Muscle of arm (tissue), 12 donors: ENCODE results near the gene MMP25. TPM values are rescaled to one million over a fixed set of nuclear protein-coding genes. Genes with fewer than 3 reads are reported as not detected.
A peak's percentile ranks its signal among the peaks of the same experiment; 100 is the strongest.

ENCODE experiments used
- DNase-seq: peaks from one replicate; pipeline ENCODE4 v3.0.0-alpha.2; 2013
- polyA plus RNA-seq, 12 donors: library from polyadenylated mRNA; unstranded; fragments of 120-200 nt; gene quantifications; one replicate each; pipeline ENCODE4 v1.2.1, GENCODE V29; 2013; ENCODE audit not compliant: insufficient read length in 12 of 12

MMP25 gene
- polyA plus RNA-seq, 12 donors, result 1.1 to 5.9 (median 2.0) TPM; not detected in 2

DNA sequence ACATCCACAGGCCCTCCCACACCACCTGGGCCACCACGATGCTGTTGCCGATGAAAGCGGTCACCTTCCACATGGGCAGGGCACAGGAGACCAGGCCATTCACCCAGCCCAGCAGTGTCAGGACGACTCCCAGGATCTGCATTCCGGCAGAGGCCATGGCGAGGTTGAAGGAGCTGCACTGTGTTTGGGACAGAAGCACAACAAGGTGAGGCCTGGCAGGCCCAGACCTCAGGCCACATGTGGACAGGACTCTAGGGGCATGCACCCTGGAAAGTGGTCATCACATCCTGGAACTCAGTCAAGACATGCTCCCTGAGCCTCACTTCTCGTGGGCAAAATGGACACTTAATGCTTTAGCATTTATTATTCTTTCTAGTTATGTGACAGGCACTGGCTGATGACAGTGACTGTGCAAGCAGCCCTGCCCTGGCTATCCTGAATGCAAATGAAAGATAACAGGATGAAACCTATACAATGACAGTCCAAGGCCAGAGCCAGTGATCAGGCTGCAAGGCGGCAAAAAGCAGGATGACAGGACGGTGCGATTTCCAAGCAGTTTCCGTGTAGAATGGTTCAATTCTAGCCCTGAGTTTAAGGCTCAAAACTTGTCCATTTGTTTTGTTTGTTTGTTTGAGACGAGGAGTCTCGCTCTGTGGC lies 30.4 kb upstream of the MMP25 start:
- DNase-seq, result no peak

DNA sequence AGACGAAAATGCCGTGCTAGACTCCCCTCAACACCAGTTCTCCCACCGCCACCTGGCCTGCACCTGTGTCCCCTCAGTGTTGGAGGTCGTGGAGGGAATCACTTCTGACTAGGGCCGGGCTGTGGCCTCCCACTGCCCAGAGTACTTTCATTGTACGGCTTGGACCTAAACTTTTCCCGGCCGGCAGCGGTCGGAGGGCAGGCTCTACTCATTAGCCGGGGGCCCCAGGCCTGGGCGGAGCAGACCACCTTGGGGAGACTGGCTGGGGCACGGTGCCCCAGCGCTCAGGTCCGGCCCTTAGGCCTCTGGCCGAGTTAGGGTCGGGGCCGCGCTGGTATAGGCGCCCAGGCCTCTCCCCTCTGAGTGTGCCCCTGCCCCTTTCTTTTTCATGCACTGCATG lies 29.0 kb upstream of the MMP25 start:
- no peak for DNase-seq

DNA sequence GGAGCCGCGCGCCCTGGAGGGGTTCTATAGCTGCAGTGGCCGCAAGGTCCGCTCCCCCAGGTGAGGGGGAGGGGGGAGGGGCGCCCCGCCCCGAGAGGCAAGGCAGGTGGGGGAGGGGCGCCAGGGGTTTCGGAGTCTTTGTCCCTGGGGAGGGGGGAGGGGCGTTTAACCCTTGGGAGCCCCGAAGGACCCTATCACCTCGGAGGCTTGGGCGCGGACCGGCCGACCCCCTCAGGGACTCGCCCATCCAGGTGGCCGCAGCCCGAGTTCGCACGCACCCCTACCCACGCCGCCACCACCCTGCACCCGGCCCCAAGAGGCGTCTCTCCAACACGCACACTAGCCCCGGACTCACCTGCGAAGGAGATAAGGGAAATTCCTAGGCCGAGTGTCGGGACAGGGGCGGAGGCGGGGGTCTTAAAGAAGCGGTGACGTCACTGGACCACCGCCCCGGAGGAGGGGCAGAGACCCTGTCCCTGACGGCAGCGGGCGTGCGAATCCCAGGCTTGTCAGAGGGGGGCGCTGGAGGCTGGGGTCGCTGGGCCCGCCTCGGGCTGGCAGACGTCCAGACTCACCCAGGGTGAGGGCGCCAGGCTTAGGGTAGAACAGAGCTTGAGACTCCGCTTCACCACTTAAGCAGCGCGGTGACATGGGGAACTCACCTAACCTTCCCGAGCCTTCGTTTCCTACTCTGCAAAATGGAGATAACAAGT lies 28.4 kb upstream of the MMP25 start, which contains the start of gene CLDN6:
Gene CLDN6, minus strand, starts transcription at position 390 of the 713 bp plus-strand sequence. CDS start 2,162 bp downstream, outside the sequence.
- DNase-seq, result no peak

DNA sequence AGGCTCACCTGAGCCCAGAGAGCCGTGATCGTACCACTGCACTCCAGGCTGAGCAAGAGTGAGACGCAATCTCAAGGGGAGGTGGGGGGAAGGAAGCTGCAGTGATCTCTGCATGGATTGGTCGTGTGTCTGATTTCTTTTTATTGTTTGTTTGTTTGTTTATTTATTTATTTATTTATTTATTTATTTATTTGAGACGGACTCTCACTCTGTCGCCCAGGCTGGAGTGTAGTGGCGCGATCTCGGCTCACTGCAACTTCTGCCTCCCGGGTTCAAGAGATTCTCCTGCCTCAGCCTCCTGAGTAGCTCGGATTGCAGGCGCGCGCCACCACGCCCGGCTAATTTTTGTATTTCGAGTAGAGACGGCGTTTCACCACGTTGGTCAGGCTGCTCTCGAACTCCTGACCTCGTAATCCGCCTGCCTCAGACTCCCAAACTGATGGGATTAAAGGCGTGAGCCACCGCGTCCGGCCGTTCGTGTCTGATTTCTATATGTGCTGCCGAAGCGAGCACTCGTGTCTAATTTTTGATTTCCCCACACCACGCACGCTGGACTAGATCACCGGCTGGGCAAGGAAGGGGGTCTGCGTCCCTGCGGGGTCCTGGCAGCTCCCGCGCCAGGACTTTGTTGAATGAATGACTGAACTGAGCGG lies 26.6 kb upstream of the MMP25 start:
- DNase-seq, result no peak

DNA sequence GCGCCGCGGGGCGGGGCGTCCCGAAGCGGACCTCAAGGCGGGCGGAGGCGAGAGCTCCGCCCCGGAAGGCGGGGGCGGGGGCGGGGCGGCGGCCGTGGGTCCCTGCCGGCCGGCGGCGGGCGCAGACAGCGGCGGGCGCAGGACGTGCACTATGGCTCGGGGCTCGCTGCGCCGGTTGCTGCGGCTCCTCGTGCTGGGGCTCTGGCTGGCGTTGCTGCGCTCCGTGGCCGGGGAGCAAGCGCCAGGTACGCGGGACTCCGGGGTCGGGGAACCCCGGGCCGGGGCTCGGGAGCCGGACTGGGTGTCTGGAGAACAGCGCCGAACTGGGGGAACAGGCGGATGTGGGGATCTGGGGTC lies 26.1 kb upstream of the MMP25 start, which contains the start of gene TNFRSF12A:
Gene TNFRSF12A, plus strand, starts transcription at position 122 of the 357 bp plus-strand sequence. Its CDS starts 30 bp downstream, at position 152.
- peak; percentile 58 for DNase-seq

DNA sequence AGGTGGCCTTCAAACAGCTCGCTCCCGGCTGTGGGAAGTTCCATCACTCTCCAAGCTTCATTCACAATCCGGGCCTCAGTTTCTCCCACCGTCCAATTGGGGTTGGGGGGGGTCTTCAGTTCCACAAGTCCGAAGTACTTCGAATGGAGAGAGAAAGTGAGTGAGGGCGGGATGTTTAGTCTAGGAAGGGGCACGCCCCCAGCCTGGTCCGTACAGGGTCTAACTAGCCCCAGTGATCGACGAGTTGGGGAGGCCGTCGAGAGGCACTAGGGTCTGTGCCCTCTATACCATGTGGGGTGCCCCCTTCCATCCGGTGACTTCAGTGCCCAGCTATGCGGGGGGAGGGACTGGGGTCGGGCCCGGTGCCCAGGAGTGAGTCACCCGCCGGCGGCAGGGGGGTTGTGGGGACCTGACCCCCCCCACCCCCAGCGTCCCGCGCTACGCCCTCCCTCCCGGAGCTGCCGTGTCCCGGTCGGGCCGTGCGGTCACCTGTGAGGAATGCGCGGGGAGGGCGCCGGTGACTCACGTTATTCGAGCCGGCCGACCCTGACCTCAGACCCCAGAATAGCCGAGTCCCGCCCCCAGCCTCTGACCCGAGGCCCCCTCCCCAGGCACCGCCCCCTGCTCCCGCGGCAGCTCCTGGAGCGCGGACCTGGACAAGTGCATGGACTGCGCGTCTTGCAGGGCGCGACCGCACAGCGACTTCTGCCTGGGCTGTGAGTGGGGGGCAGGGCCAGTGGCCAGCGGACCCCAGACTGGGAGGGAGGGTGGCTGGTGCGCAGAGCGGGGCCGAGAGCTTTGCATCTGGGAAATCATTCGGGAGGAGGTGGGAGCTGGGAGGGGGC lies 25.5 kb upstream of the MMP25 start:
- DNase-seq, result peak; percentile 47

DNA sequence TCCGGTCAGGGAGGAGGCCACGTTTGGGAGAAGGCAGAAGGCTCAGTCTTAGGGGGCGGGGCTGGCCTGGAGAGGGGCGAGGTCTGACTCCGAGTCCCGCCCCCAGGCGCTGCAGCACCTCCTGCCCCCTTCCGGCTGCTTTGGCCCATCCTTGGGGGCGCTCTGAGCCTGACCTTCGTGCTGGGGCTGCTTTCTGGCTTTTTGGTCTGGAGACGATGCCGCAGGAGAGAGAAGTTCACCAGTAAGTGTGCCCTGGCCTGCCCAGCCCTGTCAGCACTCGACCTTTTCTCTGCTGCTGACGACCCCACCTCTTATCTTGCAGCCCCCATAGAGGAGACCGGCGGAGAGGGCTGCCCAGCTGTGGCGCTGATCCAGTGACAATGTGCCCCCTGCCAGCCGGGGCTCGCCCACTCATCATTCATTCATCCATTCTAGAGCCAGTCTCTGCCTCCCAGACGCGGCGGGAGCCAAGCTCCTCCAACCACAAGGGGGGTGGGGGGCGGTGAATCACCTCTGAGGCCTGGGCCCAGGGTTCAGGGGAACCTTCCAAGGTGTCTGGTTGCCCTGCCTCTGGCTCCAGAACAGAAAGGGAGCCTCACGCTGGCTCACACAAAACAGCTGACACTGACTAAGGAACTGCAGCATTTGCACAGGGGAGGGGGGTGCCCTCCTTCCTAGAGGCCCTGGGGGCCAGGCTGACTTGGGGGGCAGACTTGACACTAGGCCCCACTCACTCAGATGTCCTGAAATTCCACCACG lies 24.7 kb upstream of the MMP25 start:
- DNase-seq, result peak; percentile 74

DNA sequence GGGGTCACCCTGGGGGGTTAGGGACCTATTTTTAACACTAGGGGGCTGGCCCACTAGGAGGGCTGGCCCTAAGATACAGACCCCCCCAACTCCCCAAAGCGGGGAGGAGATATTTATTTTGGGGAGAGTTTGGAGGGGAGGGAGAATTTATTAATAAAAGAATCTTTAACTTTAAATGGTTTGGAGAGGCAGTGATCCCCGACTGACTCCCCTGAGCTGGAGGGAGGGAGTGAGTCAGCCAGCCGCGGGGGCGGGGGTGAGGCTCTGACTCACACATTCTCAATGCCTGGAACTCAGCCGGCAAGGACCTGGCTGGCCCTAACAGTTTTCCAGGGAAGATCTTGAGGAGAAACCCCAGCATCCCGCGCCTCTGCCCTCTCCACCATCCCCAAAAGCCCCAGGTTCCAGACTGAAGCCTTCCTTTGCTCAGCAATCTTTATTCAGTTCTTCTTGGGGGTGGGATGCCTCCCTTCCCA lies 24.1 kb upstream of the MMP25 start:
- DNase-seq, result peak; percentile 91

DNA sequence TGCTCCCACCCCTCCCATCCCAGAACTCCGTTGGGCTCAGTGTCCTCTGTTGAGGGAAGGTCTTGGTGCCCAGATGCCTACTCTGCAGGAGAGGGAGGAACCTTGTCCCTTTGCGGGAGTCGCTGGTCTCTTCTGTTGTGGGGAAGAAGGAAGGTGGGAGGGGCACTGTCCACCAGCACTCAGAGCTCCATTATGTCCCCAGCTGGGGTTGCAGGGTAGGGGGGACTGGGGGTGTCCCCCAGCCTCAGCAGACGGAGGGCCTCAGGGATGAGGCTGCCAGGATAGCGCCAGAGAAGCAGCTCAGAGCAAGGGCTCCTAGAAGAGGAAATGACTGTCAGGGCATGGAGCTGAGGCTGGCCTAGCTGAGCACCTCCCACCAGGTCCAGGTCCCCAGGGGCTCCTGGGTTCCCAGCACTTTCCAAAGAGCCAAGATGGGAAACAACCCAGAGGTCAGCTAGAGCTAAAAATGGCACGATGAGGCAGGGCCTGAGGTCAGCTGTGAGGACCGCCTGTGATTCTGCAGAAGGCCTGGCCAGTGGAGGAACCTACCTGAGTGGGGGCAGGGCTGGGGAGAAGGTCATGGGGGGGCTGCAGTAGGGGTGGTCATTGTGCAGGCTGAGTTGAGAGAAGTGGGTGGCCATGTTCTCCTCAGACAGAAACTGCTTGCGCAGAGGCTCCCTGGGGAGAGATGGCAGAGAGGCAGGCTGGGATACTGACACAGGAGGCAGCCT lies 23.5 kb upstream of the MMP25 start:
- DNase-seq, result no peak

DNA sequence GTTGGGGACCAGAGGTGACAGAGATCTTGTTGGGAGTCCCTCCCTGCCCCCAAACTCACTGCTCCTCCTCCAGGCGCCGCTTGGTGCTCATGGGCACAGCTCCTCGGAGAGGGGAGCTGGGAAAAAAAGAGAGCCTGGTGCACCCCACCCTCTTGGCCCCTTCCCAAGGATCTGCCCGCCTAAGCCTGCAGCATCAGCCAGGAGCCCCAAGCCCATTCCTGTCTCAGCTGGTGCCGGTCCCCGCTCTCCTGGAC lies 23.0 kb upstream of the MMP25 start:
- no peak for DNase-seq

DNA sequence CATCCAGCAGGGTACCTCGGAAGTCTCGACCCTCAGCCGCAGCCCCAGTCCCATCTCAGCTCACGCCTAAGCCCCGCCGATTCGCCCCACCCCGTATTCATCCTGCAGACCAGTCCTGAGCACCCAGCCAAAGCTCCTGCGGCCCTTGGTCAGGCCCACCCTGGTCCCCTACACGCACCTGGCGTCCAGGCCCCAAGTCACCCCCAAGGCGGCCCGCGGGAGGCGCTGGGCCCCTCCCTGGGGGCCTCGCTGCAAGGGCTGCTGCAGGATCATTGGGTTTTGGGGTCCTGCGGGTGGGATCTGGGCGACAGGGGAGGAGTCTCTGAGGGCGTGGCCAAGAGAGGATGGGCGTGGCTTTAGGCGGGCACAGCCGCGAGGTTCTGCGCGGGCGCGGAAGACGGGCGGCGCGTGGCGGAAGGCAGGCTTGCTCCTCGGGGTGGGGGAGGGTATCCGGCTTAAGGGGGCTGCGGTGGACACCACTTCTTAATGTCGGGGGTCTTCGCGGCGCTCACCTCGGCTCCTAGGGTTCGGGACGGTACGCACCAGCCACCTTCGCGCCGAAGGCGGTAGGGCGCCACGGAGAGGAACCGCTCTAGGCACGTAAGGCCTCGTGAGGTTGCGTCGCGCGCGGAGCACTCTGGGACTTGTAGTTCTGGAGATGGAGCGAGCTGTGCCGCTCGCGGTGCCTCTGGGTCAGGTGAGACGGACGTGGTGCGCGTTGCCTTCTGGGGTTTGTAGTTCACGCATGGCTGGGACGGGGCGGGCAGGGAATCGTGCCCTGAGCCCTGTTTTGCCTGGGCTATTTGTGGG lies 22.5 kb upstream of the MMP25 start, which contains the start of the genes HCFC1R1 and THOC6:
Gene HCFC1R1, minus strand, starts transcription at position 274 of the 810 bp plus-strand sequence. Its CDS starts 1 bp downstream, at position 273.
Gene THOC6, plus strand, starts transcription at position 367 of the 810 bp plus-strand sequence. Its CDS starts 292 bp downstream, at position 659.
- peak; percentile 97 for DNase-seq

DNA sequence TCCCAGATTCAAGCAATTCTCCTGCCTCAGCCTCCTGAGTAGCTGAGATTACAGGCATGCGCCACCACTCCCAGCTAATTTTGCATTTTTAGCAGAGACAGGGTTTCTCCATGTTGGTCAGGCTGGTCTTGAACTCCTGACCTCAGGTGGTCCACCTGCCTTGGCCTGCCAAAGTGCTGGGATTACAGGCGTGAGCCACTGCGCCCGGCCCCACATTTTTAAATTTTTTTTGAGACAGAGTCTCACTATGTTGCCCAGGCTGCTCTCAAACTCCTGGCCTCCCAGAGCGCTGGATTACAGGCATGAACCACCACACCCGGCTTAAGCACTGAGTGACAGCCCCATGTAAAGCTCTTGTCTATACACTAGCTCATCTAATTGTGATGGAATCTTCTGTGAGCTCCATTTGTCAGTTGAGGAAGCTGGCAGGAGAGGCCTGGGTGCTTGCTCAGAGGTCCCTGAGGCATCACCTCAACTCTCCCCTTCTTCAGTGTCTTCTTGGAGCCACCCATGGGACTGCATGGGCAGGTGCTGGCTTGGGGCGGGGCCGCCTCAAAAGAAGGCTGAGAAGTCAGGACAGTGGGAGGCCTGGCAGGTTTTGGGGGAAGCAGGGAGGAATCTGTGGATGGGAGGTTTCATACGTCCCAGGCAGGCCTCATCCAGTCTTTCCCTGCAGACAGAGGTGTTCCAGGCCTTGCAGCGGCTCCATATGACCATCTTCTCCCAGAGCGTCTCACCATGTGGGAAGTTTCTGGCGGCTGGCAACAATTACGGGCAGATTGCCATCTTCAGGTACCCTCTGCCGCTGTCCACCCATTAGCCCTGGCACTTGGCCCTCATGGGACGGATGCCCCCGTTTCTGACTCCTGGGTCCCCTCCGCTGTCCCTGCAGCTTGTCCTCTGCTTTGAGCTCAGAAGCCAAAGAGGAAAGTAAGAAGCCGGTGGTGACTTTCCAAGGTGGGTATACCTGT lies 21.0 kb upstream of the MMP25 start:
- DNase-seq, result no peak

DNA sequence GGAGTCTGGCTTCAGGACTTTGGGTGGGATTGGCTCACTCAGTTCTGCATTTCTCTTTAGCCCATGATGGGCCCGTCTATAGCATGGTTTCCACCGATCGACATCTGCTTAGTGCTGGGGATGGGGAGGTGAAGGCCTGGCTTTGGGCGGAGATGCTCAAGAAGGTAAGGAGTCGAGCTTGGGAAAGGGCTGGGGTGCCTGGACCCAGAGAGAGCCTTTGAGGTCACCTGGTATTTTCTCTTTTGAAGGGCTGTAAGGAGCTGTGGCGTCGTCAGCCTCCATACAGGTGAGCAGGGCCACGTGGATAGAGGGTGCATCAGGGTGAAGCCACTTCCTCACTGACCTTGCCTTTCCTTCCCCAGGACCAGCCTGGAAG lies 20.4 kb upstream of the MMP25 start:
- DNase-seq, result no peak

DNA sequence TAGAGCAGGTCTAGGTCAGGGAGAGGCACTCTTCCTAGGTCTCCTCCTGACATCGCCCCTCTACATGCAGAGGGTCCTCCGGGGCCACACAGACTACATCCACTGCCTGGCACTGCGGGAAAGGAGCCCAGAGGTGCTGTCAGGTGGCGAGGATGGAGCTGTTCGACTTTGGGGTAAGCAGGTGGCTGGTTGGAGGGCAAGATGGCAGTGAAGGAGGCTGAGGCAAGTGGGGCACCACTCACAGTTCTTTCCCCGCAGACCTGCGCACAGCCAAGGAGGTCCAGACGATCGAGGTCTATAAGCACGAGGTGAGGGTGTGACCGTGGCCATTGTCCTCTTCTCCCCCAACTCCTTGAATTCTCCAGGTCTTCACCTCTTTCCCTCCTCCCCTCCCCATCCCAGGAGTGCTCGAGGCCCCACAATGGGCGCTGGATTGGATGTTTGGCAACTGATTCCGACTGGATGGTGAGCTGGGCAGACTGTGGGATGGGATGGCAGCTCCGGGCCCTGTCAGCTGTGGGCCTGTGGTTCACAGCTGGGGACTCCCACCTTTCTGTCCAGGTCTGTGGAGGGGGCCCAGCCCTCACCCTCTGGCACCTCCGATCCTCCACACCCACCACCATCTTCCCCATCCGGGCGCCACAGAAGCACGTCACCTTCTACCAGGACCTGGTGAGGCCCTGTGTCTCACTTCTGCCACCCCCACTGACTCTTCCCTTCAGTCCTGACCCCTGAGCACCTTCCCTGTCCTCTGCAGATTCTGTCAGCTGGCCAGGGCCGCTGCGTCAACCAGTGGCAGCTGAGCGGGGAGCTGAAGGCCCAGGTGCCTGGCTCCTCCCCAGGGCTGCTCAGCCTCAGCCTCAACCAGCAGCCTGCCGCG lies 19.5 kb upstream of the MMP25 start:
- no peak for DNase-seq

DNA sequence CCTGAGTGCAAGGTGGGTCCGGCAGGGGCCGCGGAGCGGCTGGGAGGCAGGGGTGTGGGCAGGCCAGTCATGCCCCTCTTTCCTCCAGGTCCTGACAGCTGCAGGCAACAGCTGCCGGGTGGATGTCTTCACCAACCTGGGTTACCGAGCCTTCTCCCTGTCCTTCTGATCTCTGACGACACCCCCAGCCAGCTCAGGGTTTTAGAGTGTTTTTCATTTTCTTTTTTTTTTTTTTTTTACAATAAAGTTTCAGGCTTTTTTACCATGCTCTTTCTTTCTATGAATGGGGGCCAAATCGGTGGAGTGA lies 18.9 kb upstream of the MMP25 start:
- no peak for DNase-seq

DNA sequence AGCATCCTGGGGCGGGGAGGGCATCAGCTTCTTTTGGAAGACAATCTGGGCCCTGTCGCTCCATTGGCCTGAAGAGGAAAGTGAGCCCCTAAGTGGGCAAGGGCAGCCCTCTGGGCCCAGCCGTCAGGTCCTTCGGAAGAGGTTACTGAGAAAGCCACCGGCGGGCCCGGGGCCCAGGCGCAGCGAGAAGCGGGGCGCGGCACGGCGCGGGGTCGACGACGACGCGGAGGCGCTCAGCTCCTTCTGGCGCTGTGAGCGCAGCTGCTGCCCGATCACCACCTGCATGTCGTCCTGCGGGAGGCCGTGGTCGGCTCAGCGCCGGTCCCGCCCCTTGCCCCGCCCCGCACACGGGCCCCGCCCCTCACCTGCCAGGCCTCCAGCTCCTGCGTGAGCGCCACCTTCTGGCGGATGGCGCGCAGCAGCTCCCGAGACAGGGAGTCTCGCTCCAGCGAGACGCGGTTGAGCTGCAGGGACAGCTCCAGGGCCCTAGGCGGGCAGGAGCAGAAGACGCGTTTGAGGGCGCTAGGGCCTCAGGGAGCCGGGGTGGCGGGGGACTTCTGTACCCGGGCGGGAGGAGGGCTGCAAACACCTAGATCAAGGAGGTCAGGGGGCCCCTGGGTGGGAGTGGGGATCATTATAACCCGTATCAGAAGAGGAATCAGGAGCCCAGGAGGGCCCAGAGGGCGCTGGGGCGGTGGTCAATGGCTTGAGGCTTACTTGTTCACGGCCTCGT lies 18.2 kb upstream of the MMP25 start:
- peak; percentile 60 for DNase-seq
